ENCODE measurements around the gene PTPRQ.
A peak's percentile ranks its signal among the peaks of the same experiment; 100 is the strongest.

The PTPRQ gene

DNA sequence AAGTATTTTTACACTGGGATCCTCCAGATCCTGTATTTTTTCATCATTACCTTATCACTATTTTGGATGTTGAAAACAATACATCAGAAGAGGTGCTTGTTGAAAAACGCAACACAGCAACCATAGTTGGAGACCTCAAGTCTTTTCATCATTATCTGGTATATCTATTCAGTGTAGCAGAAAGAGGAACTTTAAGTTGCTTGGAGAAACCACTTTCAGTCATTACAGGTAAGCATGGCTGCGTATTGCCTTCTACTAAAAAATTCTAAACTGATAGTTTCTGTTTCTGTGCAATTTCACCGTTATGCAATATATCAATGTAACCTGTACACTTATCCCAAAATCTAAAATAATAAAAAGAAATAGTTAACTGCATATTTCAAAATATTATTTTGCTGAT lies 32.2 kb upstream of the PTPRQ start:
- TF ChIP-seq, protein P1, sequence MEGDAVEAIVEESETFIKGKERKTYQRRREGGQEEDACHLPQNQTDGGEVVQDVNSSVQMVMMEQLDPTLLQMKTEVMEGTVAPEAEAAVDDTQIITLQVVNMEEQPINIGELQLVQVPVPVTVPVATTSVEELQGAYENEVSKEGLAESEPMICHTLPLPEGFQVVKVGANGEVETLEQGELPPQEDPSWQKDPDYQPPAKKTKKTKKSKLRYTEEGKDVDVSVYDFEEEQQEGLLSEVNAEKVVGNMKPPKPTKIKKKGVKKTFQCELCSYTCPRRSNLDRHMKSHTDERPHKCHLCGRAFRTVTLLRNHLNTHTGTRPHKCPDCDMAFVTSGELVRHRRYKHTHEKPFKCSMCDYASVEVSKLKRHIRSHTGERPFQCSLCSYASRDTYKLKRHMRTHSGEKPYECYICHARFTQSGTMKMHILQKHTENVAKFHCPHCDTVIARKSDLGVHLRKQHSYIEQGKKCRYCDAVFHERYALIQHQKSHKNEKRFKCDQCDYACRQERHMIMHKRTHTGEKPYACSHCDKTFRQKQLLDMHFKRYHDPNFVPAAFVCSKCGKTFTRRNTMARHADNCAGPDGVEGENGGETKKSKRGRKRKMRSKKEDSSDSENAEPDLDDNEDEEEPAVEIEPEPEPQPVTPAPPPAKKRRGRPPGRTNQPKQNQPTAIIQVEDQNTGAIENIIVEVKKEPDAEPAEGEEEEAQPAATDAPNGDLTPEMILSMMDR (IDR thresholded peaks at IDR 0.05; ENCODE audit: low read depth, low read length): no peak

DNA sequence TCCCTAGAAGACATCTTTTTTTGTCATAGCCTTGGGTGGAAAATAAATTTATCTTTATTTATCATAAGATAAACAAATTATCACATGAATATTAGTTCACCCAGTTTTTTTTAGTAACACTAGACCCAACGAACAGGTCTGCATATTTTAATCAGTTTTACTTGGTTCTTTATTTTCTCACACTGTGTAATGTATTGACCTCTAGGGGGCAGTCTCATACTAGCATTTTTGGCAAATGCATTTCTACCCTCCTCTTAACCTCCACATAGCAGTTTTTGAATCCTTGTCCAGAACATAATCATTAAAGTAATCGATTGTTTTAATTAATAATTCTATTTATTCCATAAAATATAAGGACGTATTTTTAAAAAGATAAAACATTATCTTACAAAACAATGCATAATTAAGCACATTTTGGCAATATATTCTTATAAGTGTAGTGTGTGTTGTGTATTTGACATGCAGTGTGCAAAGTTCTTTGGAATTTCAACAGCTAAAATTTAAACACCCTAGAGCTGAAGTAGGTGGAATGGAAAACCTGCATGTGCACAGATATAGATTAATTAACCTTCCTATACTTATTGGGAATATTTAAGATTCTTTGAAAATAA lies 31.6 kb upstream of the PTPRQ start:
- H3K27me3 ChIP-seq (ENCODE audit: insufficient read depth, low read depth, severe bottlenecking): no peaks in the 10 kb centered on the region
- no peaks in the 10 kb centered on the region for H3K36me3 ChIP-seq
- TF ChIP-seq, protein P1 (IDR thresholded peaks at IDR 0.05; ENCODE audit: low read depth, low read length): peak; percentile 25; the same call in 1 of the 2 replicates
- no peak for DNase-seq
- H3K27ac ChIP-seq: no peak overlapping the region
- no peaks in the 10 kb centered on the region for H3K9me3 ChIP-seq (ENCODE audit: severe bottlenecking)
- H3K4me3 ChIP-seq (ENCODE audit: low read depth, low read length): no peak overlapping the region

More for the DNA sequence above, 32.2 kb upstream of the PTPRQ start:
- H3K36me3 ChIP-seq: no peaks in the 10 kb centered on the region
- no peaks in the 10 kb centered on the region for H3K9me3 ChIP-seq (ENCODE audit: severe bottlenecking)
- DNase-seq: no peak
- no peak overlapping the region for H3K27ac ChIP-seq
- no peak overlapping the region for H3K4me3 ChIP-seq (ENCODE audit: low read depth, low read length)
- H3K27me3 ChIP-seq (ENCODE audit: insufficient read depth, low read depth, severe bottlenecking): no peaks in the 10 kb centered on the region

DNA sequence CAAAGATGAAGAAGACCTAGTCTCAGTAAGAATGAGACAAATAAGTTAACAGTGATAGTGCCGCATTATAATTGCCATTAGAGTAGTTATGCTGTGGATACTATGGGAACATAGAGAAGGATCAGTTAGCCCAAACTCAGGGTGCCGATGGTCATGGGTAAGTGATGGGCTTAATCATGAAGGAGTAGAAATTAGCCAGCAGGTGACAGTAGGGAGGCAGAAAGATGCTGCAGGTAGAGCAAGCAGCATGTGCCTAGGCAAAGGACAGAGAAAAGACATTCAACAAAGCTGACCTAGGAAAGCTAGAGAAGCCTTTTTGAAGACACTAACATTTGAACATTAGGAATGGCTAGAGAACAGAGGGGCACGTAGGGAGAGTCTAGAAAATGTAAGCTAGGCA lies 30.6 kb upstream of the PTPRQ start:
- TF ChIP-seq, protein P1 (IDR thresholded peaks at IDR 0.05; ENCODE audit: low read depth, low read length): no peak
- DNase-seq: no peak
- H3K36me3 ChIP-seq: no peaks in the 10 kb centered on the region

GRCh38 chr12:80415466-80415865 lies 28.6 kb upstream of the PTPRQ start:
- TF ChIP-seq, protein P1 (IDR thresholded peaks at IDR 0.05; ENCODE audit: low read depth, low read length): no peak
- H3K4me3 ChIP-seq (ENCODE audit: low read depth, low read length): no peak overlapping the region

More for the DNA sequence above, 30.6 kb upstream of the PTPRQ start:
- Histone ChIP-seq H3K9me3 (ENCODE audit: severe bottlenecking) (no peaks in the 10 kb centered on the region), H3K27me3 (ENCODE audit: insufficient read depth, low read depth, severe bottlenecking) (no peaks in the 10 kb centered on the region), H3K27ac (no peak overlapping the region), H3K4me3 (ENCODE audit: low read depth, low read length) (no peak overlapping the region)

GRCh38 chr12:80419644-80420043 lies 24.4 kb upstream of the PTPRQ start:
- Histone ChIP-seq H3K27me3 (ENCODE audit: insufficient read depth, low read depth, severe bottlenecking) (no peaks in the 10 kb centered on the region), H3K9me3 (ENCODE audit: severe bottlenecking) (no peaks in the 10 kb centered on the region), H3K27ac (no peak overlapping the region), H3K36me3 (no peaks in the 10 kb centered on the region), H3K4me3 (ENCODE audit: low read depth, low read length) (no peak overlapping the region)
- TF ChIP-seq, protein P1 (IDR thresholded peaks at IDR 0.05; ENCODE audit: low read depth, low read length): no peak
- no peak for DNase-seq

More at GRCh38 chr12:80415466-80415865, 28.6 kb upstream of the PTPRQ start:
- no peak overlapping the region for H3K27ac ChIP-seq
- no peak for DNase-seq
- H3K27me3 ChIP-seq (ENCODE audit: insufficient read depth, low read depth, severe bottlenecking): no peaks in the 10 kb centered on the region
- no peaks in the 10 kb centered on the region for H3K36me3 ChIP-seq
- H3K9me3 ChIP-seq (ENCODE audit: severe bottlenecking): no peaks in the 10 kb centered on the region

DNA sequence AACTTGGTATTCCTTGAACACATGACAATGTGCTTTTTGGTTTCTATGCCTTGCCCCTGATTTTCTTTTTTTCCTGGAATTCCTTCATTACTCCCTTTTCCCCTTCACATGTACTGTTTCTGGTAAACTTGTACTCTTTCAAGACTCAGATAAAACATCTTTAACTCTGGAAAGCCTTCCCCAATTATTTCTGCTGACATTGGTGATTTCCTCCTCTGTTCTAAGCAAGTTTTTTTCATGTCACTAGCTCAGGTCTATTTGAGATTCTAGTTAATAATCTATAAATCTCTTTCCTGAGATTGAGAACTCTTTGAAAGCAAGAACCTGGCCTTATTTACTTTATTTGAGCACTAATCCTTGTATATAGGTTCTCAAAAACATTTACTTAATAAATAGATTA lies 24.0 kb upstream of the PTPRQ start:
- no peak overlapping the region for H3K27ac ChIP-seq
- H3K9me3 ChIP-seq (ENCODE audit: severe bottlenecking): no peaks in the 10 kb centered on the region
- no peak for DNase-seq
- no peaks in the 10 kb centered on the region for H3K27me3 ChIP-seq (ENCODE audit: insufficient read depth, low read depth, severe bottlenecking)
- H3K4me3 ChIP-seq (ENCODE audit: low read depth, low read length): no peak overlapping the region
- H3K36me3 ChIP-seq: no peaks in the 10 kb centered on the region
- TF ChIP-seq, protein P1 (IDR thresholded peaks at IDR 0.05; ENCODE audit: low read depth, low read length): no peak
